KBM-7 (cell line): ENCODE results near the gene PDE7B.

Source experiments
- DNase-seq: peaks from one replicate; pipeline ENCODE4 v3.0.0-alpha.2; 2015
- in situ Hi-C: fragments of 300-500 bp; cut with MboI; formaldehyde crosslinking; loops from 2 replicates; pipeline ENCODE4 v1.14.3; 2020; ENCODE audit warnings: low sequenced_read_pairs, low pct_unique_long_range_greater_than_20kb, mixed read lengths

Gene PDE7B

DNA sequence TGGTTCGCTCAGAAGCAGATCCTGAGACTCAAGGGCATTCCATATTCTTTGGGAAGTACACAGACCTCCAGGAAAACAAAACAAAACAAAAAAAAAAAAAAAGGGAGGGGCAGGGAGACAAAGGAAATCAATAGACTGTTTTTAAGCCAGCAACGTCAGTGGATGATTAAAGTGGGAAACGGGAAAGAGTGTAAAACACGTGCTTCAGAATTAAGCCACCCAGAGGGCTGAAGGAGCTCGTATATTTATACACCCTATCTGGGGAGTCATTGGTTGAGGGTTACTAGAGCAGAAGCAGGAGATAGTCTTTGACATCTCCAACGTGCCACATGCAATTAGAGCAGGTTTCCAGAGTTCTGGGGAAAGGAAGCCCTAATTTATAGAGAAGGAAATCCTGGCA lies 26.2 kb downstream of the PDE7B start:
- in situ Hi-C loops, result no loop called here

GRCh38 chr6:135880066-135880972 lies 28.8 kb downstream of the PDE7B start:
- DNase-seq, result peak; percentile 4
- in situ Hi-C loops, result no loop called here

More for the DNA sequence above, 26.2 kb downstream of the PDE7B start:
- no peak for DNase-seq

DNA sequence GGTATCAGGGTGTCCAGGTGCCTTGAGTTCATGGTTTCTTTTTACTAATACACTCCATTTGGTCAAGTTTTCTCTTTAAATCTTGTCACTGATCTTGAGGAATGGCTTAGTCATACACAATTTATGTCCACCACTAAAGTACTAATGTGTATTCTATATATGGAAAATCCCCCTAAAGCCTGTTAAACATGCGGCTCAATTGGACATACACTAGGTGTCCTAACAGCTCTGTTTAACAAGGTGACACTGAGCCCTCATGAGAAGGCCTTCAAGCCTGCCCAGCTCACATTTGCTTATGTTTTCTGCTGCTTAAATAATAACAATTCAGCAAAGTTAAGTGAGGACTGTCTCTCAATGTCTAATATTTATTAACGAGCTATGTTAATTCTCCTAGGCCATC lies 31.5 kb downstream of the PDE7B start:
- in situ Hi-C loops, result no loop called here
- DNase-seq, result no peak

DNA sequence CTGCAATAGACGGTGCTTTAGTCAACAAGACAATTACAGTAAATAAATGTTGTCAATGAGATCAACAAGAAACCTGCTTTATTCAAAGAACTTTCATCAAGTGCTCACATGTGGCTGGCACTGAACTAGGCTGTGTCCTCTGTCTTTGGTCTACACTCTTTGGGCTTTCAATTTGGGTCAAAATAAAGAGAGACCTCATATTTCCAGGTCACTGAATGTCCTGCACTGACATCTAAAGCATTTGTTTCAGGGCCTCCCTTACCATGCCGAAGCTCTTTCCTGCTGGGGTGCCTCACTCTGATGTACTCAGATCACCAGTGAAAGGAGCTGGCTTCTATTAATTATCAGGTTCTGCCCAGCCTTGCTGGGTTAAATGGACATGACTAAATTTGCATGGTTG lies 32.0 kb downstream of the PDE7B start:
- DNase-seq, result no peak

DNA sequence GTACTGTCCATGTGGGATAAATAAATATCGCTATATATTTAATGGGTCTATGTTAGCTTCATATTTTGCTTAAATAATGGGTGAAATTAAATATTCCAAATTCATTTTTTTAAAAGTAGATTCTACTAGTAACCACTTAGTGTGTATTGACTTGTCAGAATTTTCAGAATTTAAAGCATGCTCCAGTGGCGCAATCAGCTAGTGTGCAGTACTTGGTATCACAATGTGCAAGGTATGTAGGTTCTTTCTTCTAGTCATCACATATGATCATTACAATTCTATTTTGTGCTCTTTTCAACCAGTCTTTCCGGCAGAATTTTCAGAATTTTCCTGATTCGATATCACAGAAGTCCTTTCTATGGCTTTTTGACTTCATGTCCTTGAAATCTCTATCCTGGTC lies 32.6 kb downstream of the PDE7B start:
- in situ Hi-C loops, result no loop called here
- no peak for DNase-seq

More for the DNA sequence above, 32.0 kb downstream of the PDE7B start:
- in situ Hi-C loops, result no loop called here

DNA sequence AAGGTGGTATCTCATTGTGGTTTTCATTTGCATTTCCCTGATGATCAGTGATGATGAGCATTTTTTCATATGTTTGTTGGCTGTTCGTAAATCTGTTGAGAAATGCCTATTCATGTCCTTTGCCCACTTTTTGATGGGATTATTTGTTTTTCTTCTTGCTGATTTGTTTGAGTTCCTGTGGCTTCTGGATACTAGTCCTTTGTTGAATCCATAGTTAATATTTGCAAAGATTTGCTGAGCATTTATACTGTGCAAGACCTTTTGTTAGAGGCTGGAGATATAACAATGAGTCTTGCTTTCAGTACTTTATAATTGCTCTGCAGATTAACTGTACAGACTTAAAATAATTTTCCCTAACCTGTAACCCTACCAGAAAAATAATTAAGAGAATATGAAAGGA lies 35.6 kb downstream of the PDE7B start:
- in situ Hi-C loops, result no loop called here
- no peak for DNase-seq

DNA sequence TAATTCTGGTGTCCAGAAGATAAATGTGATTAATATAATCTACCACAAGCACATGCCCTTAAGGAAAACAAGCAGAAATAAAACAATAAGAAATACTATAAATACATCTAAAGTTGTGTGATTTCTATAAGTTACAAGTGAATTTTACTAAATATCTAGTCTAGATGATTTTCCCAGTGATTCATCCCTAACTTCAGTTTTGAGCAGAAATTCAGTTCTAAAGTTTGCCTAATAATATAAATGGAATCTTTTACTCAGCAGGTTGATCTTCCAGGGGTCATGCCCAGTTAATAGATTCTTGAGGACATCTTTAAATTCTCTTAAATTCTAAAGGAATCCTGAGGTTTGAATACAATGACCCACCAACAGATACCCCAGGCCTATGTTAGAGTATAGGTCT lies 37.3 kb downstream of the PDE7B start:
- in situ Hi-C loops, result no loop called here
- DNase-seq, result no peak

GRCh38 chr6:135890876-135891275 lies 39.4 kb downstream of the PDE7B start:
- in situ Hi-C loops, result no loop called here
- no peak for DNase-seq

DNA sequence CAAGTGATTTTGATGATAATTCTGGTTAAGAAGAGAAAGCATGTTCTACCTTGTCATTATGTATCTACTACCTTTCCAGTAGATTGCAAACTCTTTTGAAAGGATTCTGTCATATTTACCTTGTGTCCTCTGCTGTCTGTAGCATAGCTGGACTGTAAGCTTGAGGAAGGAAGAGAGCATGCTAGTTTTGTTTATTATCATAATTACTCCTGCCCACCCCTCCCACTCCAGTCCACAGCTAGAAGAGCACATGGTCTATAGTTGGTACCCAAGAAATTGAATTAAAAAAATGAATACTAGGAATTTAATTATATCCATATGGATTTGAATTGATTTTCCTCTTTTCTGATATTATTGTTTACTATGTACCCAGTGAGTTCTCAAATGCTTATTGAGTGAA lies 40.2 kb downstream of the PDE7B start:
- no peak for DNase-seq
- in situ Hi-C loops, result no loop called here

DNA sequence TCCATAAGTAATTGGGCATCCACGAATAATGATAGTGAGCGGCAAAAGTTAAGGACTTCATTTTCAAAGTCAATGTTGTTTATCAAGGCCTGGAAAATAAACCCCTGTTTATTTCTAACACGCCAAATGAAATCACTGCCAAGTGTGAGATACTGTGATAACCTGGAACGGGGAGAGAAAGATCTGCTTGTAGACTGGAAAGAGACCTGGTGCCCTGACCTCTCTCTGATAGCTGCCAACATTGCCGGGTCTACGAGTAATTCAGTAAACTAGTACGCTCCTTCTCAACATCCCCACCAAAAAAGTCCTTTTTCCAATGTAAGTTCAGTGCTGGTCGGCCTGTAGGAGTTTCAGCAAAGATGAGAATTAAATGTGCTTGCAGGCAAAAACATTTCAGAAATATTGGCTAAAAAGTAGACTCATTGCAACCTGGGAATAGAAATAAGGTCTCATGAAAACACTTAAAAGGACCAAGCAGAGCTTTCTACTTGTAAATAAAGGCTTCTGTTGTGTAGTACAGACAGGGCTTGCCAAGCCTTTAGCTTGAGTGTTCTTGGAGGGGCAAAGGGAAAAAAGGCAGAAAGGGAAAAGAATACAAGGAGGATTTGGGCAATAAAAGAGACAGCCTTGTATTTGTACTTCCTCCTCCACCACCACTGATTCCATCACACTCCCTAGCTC lies 43.9 kb downstream of the PDE7B start:
- in situ Hi-C loops, result no loop called here
- no peak for DNase-seq

GRCh38 chr6:135897087-135897486 lies 45.6 kb downstream of the PDE7B start:
- DNase-seq, result no peak
- in situ Hi-C loops, result no loop called here

- DNase-seq, result no peak
- in situ Hi-C loops, result no loop called here
These were observed 50.4 kb downstream of the PDE7B start for GRCh38 chr6:135901774-135902524.

- no peak for DNase-seq
- in situ Hi-C loops, result no loop called here
These were observed 51.3 kb downstream of the PDE7B start for GRCh38 chr6:135902756-135903331.

DNA sequence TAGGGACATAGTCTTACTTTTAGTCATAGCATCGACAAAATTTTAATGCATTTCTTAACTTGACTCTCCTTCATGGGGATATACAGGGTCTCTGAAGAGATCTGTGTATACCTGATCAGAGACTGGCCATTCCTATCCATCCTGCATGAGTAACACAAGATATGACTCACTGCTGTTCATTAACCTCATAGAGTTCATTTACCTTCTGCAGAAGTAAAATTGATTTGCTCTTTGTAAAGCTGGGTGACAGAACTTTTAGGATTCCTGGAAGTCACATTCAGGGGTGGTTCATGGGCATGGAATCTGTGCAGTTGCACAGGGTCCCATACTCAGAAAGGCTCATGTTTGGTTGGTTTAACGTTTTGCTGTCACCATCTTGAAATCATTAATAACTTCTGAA lies 53.2 kb downstream of the PDE7B start:
- in situ Hi-C loops, result no loop called here
- no peak for DNase-seq

- DNase-seq, result no peak
- in situ Hi-C loops, result no loop called here
These were observed 54.3 kb downstream of the PDE7B start for GRCh38 chr6:135905604-135906300.

- no peak for DNase-seq
- in situ Hi-C loops, result no loop called here
These were observed 55.0 kb downstream of the PDE7B start for GRCh38 chr6:135906542-135906941.

GRCh38 chr6:135906972-135907465 lies 55.5 kb downstream of the PDE7B start:
- in situ Hi-C loops, result no loop called here
- DNase-seq, result no peak

- in situ Hi-C loops, result no loop called here
- peak; percentile 53 for DNase-seq
These were observed 58.4 kb downstream of the PDE7B start for GRCh38 chr6:135909737-135910387.
